Superior temporal gyrus (tissue), 1 donor: ENCODE data around the gene ABHD12.

Experiments
- DNase-seq: peaks from one replicate; pipeline ENCODE4 v3.0.0-alpha.2; 2016; ENCODE audit errors: extremely low spot score

The ABHD12 gene

GRCh38 chr20:25306991-25307903 is 83.4 kb downstream of the ABHD12 start:
- no peak for DNase-seq

GRCh38 chr20:25304025-25304549 is 86.5 kb downstream of the ABHD12 start:
- DNase-seq = no peak

GRCh38 chr20:25303292-25304024 is 87.2 kb downstream of the ABHD12 start:
- no peak for DNase-seq

- no peak for DNase-seq
Observed at GRCh38 chr20:25302596-25302995, 88.0 kb downstream of the ABHD12 start.

- DNase-seq = no peak
Observed at GRCh38 chr20:25301357-25301920, 89.2 kb downstream of the ABHD12 start.

- no peak for DNase-seq
Observed at GRCh38 chr20:25300496-25301170, 90.0 kb downstream of the ABHD12 start.

GRCh38 chr20:25299806-25300205 is 90.8 kb downstream of the ABHD12 start:
- no peak for DNase-seq

GRCh38 chr20:25297141-25297905 is 93.3 kb downstream of the ABHD12 start:
- no peak for DNase-seq

- DNase-seq = peak; percentile 41
Observed at GRCh38 chr20:25296094-25297093, 94.2 kb downstream of the ABHD12 start.

GRCh38 chr20:25295386-25296093 is 95.1 kb downstream of the ABHD12 start:
- no peak for DNase-seq

GRCh38 chr20:25294459-25295385 is 95.9 kb downstream of the ABHD12 start:
- DNase-seq = peak; percentile 72

- DNase-seq = no peak
Observed at GRCh38 chr20:25293910-25294458, 96.7 kb downstream of the ABHD12 start.

GRCh38 chr20:25293507-25293906 is 97.1 kb downstream of the ABHD12 start:
- no peak for DNase-seq

- no peak for DNase-seq
Observed at GRCh38 chr20:25292176-25292891, 98.3 kb downstream of the ABHD12 start.

- DNase-seq = no peak
Observed at GRCh38 chr20:25291432-25292133, 99.1 kb downstream of the ABHD12 start.
